ENCODE measurements around the gene CBR3. TPM values are rescaled to one million over a fixed set of nuclear protein-coding genes. Genes with fewer than 3 reads are reported as not detected.

The CBR3 gene
- total and polyA plus RNA-seq, 9 of the 15 experiments (the other 6 are each of a cell fraction or from before 2014, with no cell fraction given): not detected

- no peak for TF ChIP-seq NFE2L1 (tag; IDR thresholded peaks at IDR 0.05; ENCODE audit: borderline replicate concordance, low read depth)
- TF ChIP-seq THRB (CRISPR knock-in tag; conservative IDR thresholded peaks at IDR 0.05): no peak
- 0 out of 2 replicates have a peak, but pooled peaks have one; percentile 28 for TF ChIP-seq ZNF740 (CRISPR knock-in tag; IDR thresholded peaks at IDR 0.05)
- no peak for TF ChIP-seq ZNF740 (tag; IDR thresholded peaks at IDR 0.05)
- TF ChIP-seq ATF7 (IDR thresholded peaks at IDR 0.05): 0 out of 2 replicates have a peak, but pooled peaks have one; percentile 25
- TF ChIP-seq EGR1 (conservative IDR thresholded peaks at IDR 0.05): no peak
- 0 out of 2 replicates have a peak, but pooled peaks have one; percentile 10 for TF ChIP-seq FOXK1 (CRISPR knock-in tag; IDR thresholded peaks at IDR 0.05; ENCODE audit: borderline replicate concordance)
- no peak for TF ChIP-seq JUND (IDR thresholded peaks at IDR 0.05; ENCODE audit: borderline replicate concordance, low read depth, low read length)
- peak; percentile 48; the same call in 1 of the 3 replicates for TF ChIP-seq JUND (tag; IDR thresholded peaks at IDR 0.05; ENCODE audit: borderline replicate concordance, low read depth, low read length)
- TF ChIP-seq BRCA1 (IDR thresholded peaks at IDR 0.05): no peak
- no peak for TF ChIP-seq BRCA1 (CRISPR knock-in tag; IDR thresholded peaks at IDR 0.05)
- TF ChIP-seq, protein P1, sequence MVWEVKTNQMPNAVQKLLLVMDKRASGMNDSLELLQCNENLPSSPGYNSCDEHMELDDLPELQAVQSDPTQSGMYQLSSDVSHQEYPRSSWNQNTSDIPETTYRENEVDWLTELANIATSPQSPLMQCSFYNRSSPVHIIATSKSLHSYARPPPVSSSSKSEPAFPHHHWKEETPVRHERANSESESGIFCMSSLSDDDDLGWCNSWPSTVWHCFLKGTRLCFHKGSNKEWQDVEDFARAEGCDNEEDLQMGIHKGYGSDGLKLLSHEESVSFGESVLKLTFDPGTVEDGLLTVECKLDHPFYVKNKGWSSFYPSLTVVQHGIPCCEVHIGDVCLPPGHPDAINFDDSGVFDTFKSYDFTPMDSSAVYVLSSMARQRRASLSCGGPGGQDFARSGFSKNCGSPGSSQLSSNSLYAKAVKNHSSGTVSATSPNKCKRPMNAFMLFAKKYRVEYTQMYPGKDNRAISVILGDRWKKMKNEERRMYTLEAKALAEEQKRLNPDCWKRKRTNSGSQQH (CRISPR knock-in tag; IDR thresholded peaks at IDR 0.05): no peak
- no peak for TF ChIP-seq BDP1 (IDR thresholded peaks at IDR 0.05; ENCODE audit: insufficient read depth, insufficient read length)
Measured at GRCh38 chr21:36149788-36150711, 15.2 kb downstream of the CBR3 start (continued).

All from K562 (cell line).